Caco-2 (cell line): ENCODE measurements around the gene LNPEP. TPM values are rescaled to one million over a fixed set of nuclear protein-coding genes. Genes with fewer than 3 reads are reported as not detected.

Source experiments
- BruUV-seq: library from RNA; stranded (reverse); fragments of 400-500 nt; replicated peaks from 2 replicates; lab custom pipeline; 2021; lab: Mats Ljungman, UMichigan
- CTCF ChIA-PET: fragments of 300-600 bp; sonication (Branson Sonifier 250); formaldehyde crosslinking; loops from one replicate; lab custom pipeline; 2022; ENCODE audit warnings: antibody characterized with exemption; lab: Charles Lee
- POLR2A ChIA-PET: fragments of 300-600 bp; sonication (Branson Sonifier 250); formaldehyde crosslinking; loops from one replicate; lab custom pipeline; 2022; ENCODE audit warnings: antibody characterized with exemption; lab: Charles Lee
- DNase-seq, 2 experiments: peaks; one replicate each; pipeline versions ENCODE4 v3.0.0 to v3.0.0-alpha.2; 2020 to 2022
- H3K27me3 ChIP-seq: replicated peaks from 2 replicates; pipeline ENCODE4 v1.6.0; 2011; ENCODE audit warnings: low read length; ENCODE audit not compliant: control insufficient read depth, insufficient read depth
- H3K36me3 ChIP-seq: 2 replicates; pipeline ENCODE4 v1.5.1; 2011; ENCODE audit warnings: low read length; ENCODE audit not compliant: control insufficient read depth, insufficient read depth
- H3K4me1 ChIP-seq: fragments of 250-450 bp; sonication (Bioruptor Pico); 2 replicates; pipeline ENCODE4 v1.5.1; 2020; ENCODE audit warnings: mild to moderate bottlenecking
- H3K4me3 ChIP-seq: 2 replicates; pipeline ENCODE4 v1.5.1; 2011; ENCODE audit warnings: low read depth, mild to moderate bottlenecking, control low read depth, low read length
- H3K9me3 ChIP-seq: fragments of 250-450 bp; sonication (Bioruptor Pico); 2 replicates; pipeline ENCODE4 v1.5.1; 2020; ENCODE audit warnings: mild to moderate bottlenecking, moderate library complexity
- H3K27ac Mint-ChIP-seq: one replicate; pipeline ENCODE4 v1.8.0; 2022; ENCODE audit warnings: mixed read lengths; ENCODE audit not compliant: unreplicated experiment
- H3K27me3 Mint-ChIP-seq: one replicate; pipeline ENCODE4 v1.8.0; 2022; ENCODE audit warnings: mixed read lengths; ENCODE audit not compliant: insufficient read depth, unreplicated experiment
- H3K36me3 Mint-ChIP-seq: one replicate; pipeline ENCODE4 v1.8.0; 2022; ENCODE audit warnings: mild to moderate bottlenecking, mixed read lengths; ENCODE audit not compliant: insufficient read depth, unreplicated experiment
- H3K4me1 Mint-ChIP-seq: one replicate; pipeline ENCODE4 v1.8.0; 2022; ENCODE audit warnings: low read depth, mixed read lengths; ENCODE audit not compliant: unreplicated experiment
- H3K4me3 Mint-ChIP-seq: one replicate; pipeline ENCODE4 v1.8.0; 2022; ENCODE audit warnings: mild to moderate bottlenecking, moderate library complexity, mixed read lengths; ENCODE audit not compliant: unreplicated experiment
- H3K9me3 Mint-ChIP-seq: one replicate; pipeline ENCODE4 v1.8.0; 2022; ENCODE audit warnings: mixed read lengths; ENCODE audit not compliant: unreplicated experiment
- intact Hi-C: fragments of 100-400 bp; cut with micrococcal nuclease; formaldehyde crosslinking; loops from one replicate; pipeline ENCODE4 v1.10.0; 2022; ENCODE audit not compliant: unreplicated experiment
- total RNA-seq: library from RNA; stranded (reverse); gene quantifications from 2 replicates; pipeline ENCODE4 v1.2.3, GENCODE V29; 2022
- TF ChIP-seq, protein P1 (sequence below), 2 experiments: fragments of 200-600 bp in 1 of 2; IDR thresholded peaks; 1 replicate in 1 of 2; 2 replicates in 1 of 2; pipeline versions ENCODE4 v1.5.1 to v1.8.0; 2011 to 2022; ENCODE audit warnings: antibody characterized with exemption in 1 of 2, control low read depth in 1 of 2, inconsistent platforms in 1 of 2, low read depth in 1 of 2, low read length in 1 of 2, mild to moderate bottlenecking in 1 of 2, moderate library complexity in 1 of 2; ENCODE audit not compliant: insufficient read depth in 1 of 2, severe bottlenecking in 1 of 2, unreplicated experiment in 1 of 2

LNPEP gene
- total RNA-seq, 1 experiment from 2014 or later, result 21.4 TPM

GRCh38 chr5:97075649-97076048 lies 139.8 kb downstream of the LNPEP start:
- Histone ChIP-seq H3K27me3 (no peaks in the 10 kb centered on the region), H3K9me3 (no peaks in the 10 kb centered on the region), H3K4me3 (no peak overlapping the region), H3K4me1 (peaks cover 29% of the 10 kb centered on the region), H3K36me3 (no peaks in the 10 kb centered on the region)
- intact Hi-C loops, result loop anchor here (1.0 to 5.0 kb wide), 3 partner anchors 33 to 67 kb away; partner anchors contain the start of gene LIX1
- peak in 1 of 2 experiments; percentile 52 for DNase-seq
- peaks cover 31% of the 10 kb centered on the region for H3K4me1 Mint-ChIP-seq
- ChIA-PET POLR2A (no interaction called here), CTCF (no interaction called here)
- no peaks in the 10 kb centered on the region for H3K9me3 Mint-ChIP-seq
- no TSS peak for BruUV-seq
- H3K36me3 Mint-ChIP-seq, result no peaks in the 10 kb centered on the region
- no peak overlapping the region for H3K4me3 Mint-ChIP-seq
- TF ChIP-seq, protein P1, sequence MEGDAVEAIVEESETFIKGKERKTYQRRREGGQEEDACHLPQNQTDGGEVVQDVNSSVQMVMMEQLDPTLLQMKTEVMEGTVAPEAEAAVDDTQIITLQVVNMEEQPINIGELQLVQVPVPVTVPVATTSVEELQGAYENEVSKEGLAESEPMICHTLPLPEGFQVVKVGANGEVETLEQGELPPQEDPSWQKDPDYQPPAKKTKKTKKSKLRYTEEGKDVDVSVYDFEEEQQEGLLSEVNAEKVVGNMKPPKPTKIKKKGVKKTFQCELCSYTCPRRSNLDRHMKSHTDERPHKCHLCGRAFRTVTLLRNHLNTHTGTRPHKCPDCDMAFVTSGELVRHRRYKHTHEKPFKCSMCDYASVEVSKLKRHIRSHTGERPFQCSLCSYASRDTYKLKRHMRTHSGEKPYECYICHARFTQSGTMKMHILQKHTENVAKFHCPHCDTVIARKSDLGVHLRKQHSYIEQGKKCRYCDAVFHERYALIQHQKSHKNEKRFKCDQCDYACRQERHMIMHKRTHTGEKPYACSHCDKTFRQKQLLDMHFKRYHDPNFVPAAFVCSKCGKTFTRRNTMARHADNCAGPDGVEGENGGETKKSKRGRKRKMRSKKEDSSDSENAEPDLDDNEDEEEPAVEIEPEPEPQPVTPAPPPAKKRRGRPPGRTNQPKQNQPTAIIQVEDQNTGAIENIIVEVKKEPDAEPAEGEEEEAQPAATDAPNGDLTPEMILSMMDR (IDR thresholded peaks at IDR 0.05; ENCODE audit: insufficient read depth in 1 of 2, low read depth in 1 of 2, low read length in 1 of 2, severe bottlenecking in 1 of 2, unreplicated experiment in 1 of 2), result no peak
- peak overlapping the region; percentile 28 for H3K27ac Mint-ChIP-seq
- H3K27me3 Mint-ChIP-seq, result no peaks in the 10 kb centered on the region

DNA sequence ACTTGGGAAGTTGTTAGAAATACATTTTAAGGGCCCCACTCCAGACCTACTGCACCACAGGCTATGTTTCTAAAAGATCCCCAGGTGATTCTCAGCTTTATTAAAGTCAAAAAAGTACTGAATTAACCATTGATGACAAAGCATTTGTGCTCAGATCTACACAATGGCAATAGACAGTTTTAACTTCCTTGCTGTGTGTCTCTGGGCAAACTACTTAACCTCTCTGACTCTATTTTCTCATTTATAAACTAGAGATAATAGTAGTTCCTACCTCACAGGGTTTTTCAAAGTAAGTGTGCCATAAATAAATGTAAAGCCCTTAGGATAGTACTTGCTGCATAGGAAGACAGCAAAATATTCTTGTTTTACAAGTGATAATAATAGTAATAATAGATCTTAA lies 140.2 kb downstream of the LNPEP start:
- Mint-ChIP-seq H3K27ac (peak overlapping the region; percentile 28), H3K4me1 (peaks cover 31% of the 10 kb centered on the region), H3K9me3 (no peaks in the 10 kb centered on the region), H3K27me3 (no peaks in the 10 kb centered on the region), H3K36me3 (no peaks in the 10 kb centered on the region), H3K4me3 (no peak overlapping the region)
- Histone ChIP-seq H3K4me1 (peaks cover 29% of the 10 kb centered on the region), H3K36me3 (no peaks in the 10 kb centered on the region), H3K27me3 (no peaks in the 10 kb centered on the region), H3K4me3 (no peak overlapping the region), H3K9me3 (no peaks in the 10 kb centered on the region)
- intact Hi-C loops, result loop anchor here (5.0 kb wide), 2 partner anchors 34 to 36 kb away; no protein-coding TSS in a partner anchor
- no TSS peak for BruUV-seq
- no peak for DNase-seq
- CTCF ChIA-PET, result no interaction called here
- POLR2A ChIA-PET, result no interaction called here
- TF ChIP-seq, protein P1 (IDR thresholded peaks at IDR 0.05; ENCODE audit: insufficient read depth in 1 of 2, low read depth in 1 of 2, low read length in 1 of 2, severe bottlenecking in 1 of 2, unreplicated experiment in 1 of 2), result no peak

DNA sequence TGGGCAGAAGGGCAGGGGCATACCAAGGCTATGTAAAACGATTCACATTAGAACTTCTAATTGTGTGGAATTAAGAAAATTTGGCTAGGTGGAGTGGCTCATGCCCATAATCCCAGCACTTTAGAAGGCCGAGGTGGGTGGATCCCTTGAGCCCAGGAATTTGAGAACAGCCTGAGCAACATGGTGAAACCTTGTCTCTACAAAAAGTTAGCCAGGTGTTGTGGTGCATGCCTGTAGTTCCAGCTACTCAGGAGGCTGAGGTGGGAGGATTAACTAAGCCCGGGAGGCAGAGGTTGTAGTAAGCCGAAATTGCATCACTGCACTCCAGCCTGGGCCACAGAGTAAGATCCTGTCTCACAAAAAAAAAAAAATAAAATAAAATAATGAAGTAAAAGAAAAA lies 141.4 kb downstream of the LNPEP start:
- H3K27me3 ChIP-seq, result no peaks in the 10 kb centered on the region
- POLR2A ChIA-PET, result no interaction called here
- H3K36me3 ChIP-seq, result no peaks in the 10 kb centered on the region
- peak in 1 of 2 experiments; percentile 6 for DNase-seq
- Mint-ChIP-seq H3K27ac (peak overlapping the region; percentile 10), H3K9me3 (no peaks in the 10 kb centered on the region), H3K36me3 (no peaks in the 10 kb centered on the region), H3K4me1 (peaks cover 31% of the 10 kb centered on the region), H3K4me3 (no peak overlapping the region), H3K27me3 (no peaks in the 10 kb centered on the region)
- no peaks in the 10 kb centered on the region for H3K9me3 ChIP-seq
- no peak overlapping the region for H3K4me3 ChIP-seq
- intact Hi-C loops, result loop anchor here (5.0 kb wide), 2 partner anchors 35 kb away; no protein-coding TSS in a partner anchor
- CTCF ChIA-PET, result no interaction called here
- TF ChIP-seq, protein P1 (IDR thresholded peaks at IDR 0.05; ENCODE audit: insufficient read depth in 1 of 2, low read depth in 1 of 2, low read length in 1 of 2, severe bottlenecking in 1 of 2, unreplicated experiment in 1 of 2), result no peak
- peaks cover 29% of the 10 kb centered on the region for H3K4me1 ChIP-seq
- no TSS peak for BruUV-seq
